ENCODE results near the gene SHH. TPM values are rescaled to one million over a fixed set of nuclear protein-coding genes. Genes with fewer than 3 reads are reported as not detected.

The SHH gene
- total RNA-seq, 1 donor from 2014 or later, result 0.11 TPM

- no peak for TF ChIP-seq CTCF (IDR thresholded peaks at IDR 0.05)
- H3K27ac Mint-ChIP-seq (ENCODE audit: unreplicated experiment), result no peak overlapping the region
- H3K36me3 Mint-ChIP-seq (ENCODE audit: unreplicated experiment), result no peaks in the 10 kb centered on the region
- no peak for DNase-seq (ENCODE audit: extremely low spot score, unreplicated experiment)
- no peaks in the 10 kb centered on the region for H3K9me3 Mint-ChIP-seq (ENCODE audit: unreplicated experiment)
- H3K27me3 Mint-ChIP-seq (ENCODE audit: unreplicated experiment), result peaks cover 47% of the 10 kb centered on the region
- no peak overlapping the region for H3K4me3 Mint-ChIP-seq (ENCODE audit: unreplicated experiment)
- H3K4me1 Mint-ChIP-seq (ENCODE audit: unreplicated experiment), result no peaks in the 10 kb centered on the region
These were observed 12.1 kb upstream of the SHH start for GRCh38 chr7:155824227-155824886.

- TF ChIP-seq CTCF (IDR thresholded peaks at IDR 0.05), result no peak
- Mint-ChIP-seq H3K9me3 (ENCODE audit: unreplicated experiment) (no peaks in the 10 kb centered on the region), H3K4me1 (ENCODE audit: unreplicated experiment) (no peaks in the 10 kb centered on the region), H3K4me3 (ENCODE audit: unreplicated experiment) (no peak overlapping the region), H3K27me3 (ENCODE audit: unreplicated experiment) (peaks cover 46% of the 10 kb centered on the region), H3K36me3 (ENCODE audit: unreplicated experiment) (no peaks in the 10 kb centered on the region), H3K27ac (ENCODE audit: unreplicated experiment) (no peak overlapping the region)
- DNase-seq (ENCODE audit: extremely low spot score, unreplicated experiment), result no peak
These were observed 9.6 kb upstream of the SHH start for GRCh38 chr7:155821851-155822250.

- no peaks in the 10 kb centered on the region for H3K4me1 Mint-ChIP-seq (ENCODE audit: unreplicated experiment)
- H3K9me3 Mint-ChIP-seq (ENCODE audit: unreplicated experiment), result no peaks in the 10 kb centered on the region
- H3K27ac Mint-ChIP-seq (ENCODE audit: unreplicated experiment), result no peak overlapping the region
- no peaks in the 10 kb centered on the region for H3K36me3 Mint-ChIP-seq (ENCODE audit: unreplicated experiment)
- no peak for DNase-seq (ENCODE audit: extremely low spot score, unreplicated experiment)
- no peak for TF ChIP-seq CTCF (IDR thresholded peaks at IDR 0.05)
- peaks cover 40% of the 10 kb centered on the region for H3K27me3 Mint-ChIP-seq (ENCODE audit: unreplicated experiment)
- no peak overlapping the region for H3K4me3 Mint-ChIP-seq (ENCODE audit: unreplicated experiment)
These were observed 8.5 kb upstream of the SHH start for GRCh38 chr7:155820788-155821187.

- peaks cover 43% of the 10 kb centered on the region for H3K27me3 Mint-ChIP-seq (ENCODE audit: unreplicated experiment)
These were observed 8.0 kb upstream of the SHH start for GRCh38 chr7:155820246-155820645.

GRCh38 chr7:155819186-155819585 lies 6.9 kb upstream of the SHH start:
- Mint-ChIP-seq H3K36me3 (ENCODE audit: unreplicated experiment) (no peaks in the 10 kb centered on the region), H3K27ac (ENCODE audit: unreplicated experiment) (no peak overlapping the region), H3K27me3 (ENCODE audit: unreplicated experiment) (peaks cover 36% of the 10 kb centered on the region), H3K9me3 (ENCODE audit: unreplicated experiment) (no peaks in the 10 kb centered on the region), H3K4me3 (ENCODE audit: unreplicated experiment) (no peak overlapping the region), H3K4me1 (ENCODE audit: unreplicated experiment) (peaks cover 4% of the 10 kb centered on the region)
- TF ChIP-seq CTCF (IDR thresholded peaks at IDR 0.05), result no peak
- DNase-seq (ENCODE audit: extremely low spot score, unreplicated experiment), result no peak

More at GRCh38 chr7:155820246-155820645, 8.0 kb upstream of the SHH start:
- TF ChIP-seq CTCF (IDR thresholded peaks at IDR 0.05), result no peak
- H3K4me1 Mint-ChIP-seq (ENCODE audit: unreplicated experiment), result peaks cover 4% of the 10 kb centered on the region
- DNase-seq (ENCODE audit: extremely low spot score, unreplicated experiment), result no peak
- H3K36me3 Mint-ChIP-seq (ENCODE audit: unreplicated experiment), result no peaks in the 10 kb centered on the region
- no peaks in the 10 kb centered on the region for H3K9me3 Mint-ChIP-seq (ENCODE audit: unreplicated experiment)
- H3K27ac Mint-ChIP-seq (ENCODE audit: unreplicated experiment), result no peak overlapping the region
- H3K4me3 Mint-ChIP-seq (ENCODE audit: unreplicated experiment), result no peak overlapping the region
